Measurements from ENCODE around the gene FOXA3.

DNA sequence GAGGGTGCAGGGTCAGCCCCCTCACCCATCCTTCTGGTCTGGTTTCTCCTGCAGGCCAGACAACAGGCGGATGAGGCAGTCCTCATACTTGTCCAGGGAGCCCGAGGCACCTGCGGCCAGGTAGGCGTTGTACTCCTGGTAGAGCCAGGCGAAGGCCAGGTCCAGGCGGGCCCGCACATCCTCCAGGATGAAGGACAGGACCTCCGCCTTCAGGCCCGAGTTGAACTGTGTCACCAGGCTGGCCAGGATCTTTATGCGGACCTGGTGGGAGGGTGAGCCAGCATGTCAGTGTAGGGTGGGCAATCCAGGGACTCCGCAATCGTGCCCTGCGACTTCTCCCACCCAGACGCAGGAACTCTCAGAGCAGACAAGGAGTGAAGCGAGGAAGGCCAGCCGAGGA, 35.2 kb upstream of the FOXA3 start:
- TF ChIP-seq, protein P1, sequence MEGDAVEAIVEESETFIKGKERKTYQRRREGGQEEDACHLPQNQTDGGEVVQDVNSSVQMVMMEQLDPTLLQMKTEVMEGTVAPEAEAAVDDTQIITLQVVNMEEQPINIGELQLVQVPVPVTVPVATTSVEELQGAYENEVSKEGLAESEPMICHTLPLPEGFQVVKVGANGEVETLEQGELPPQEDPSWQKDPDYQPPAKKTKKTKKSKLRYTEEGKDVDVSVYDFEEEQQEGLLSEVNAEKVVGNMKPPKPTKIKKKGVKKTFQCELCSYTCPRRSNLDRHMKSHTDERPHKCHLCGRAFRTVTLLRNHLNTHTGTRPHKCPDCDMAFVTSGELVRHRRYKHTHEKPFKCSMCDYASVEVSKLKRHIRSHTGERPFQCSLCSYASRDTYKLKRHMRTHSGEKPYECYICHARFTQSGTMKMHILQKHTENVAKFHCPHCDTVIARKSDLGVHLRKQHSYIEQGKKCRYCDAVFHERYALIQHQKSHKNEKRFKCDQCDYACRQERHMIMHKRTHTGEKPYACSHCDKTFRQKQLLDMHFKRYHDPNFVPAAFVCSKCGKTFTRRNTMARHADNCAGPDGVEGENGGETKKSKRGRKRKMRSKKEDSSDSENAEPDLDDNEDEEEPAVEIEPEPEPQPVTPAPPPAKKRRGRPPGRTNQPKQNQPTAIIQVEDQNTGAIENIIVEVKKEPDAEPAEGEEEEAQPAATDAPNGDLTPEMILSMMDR (conservative IDR thresholded peaks at IDR 0.05): no peak
- TF ChIP-seq ZFX (IDR thresholded peaks at IDR 0.05): no peak

All from C4-2B (cell line).